Activated CD8-positive, alpha-beta T cell treated with anti-CD3 and anti-CD28 coated beads for 36 hours (primary cell): Measurements from ENCODE around the gene THOC6. TPM values are rescaled to one million over a fixed set of nuclear protein-coding genes. Genes with fewer than 3 reads are reported as not detected.
A peak's percentile ranks its signal among the peaks of the same experiment; 100 is the strongest.

Experiments used
- ATAC-seq: fragments of 200-7000 bp; cut with Tn5 transposase; one replicate; pipeline ENCODE4 v1.10.0; 2021; ENCODE audit warnings: mild to moderate bottlenecking, moderate library complexity
- CTCF ChIA-PET: fragments of 350-600 bp; sonication (Branson Sonifier 250); formaldehyde crosslinking; loops from one replicate; lab custom pipeline; 2021; ENCODE audit warnings: antibody characterized with exemption; lab: Charles Lee
- POLR2A ChIA-PET: fragments of 350-600 bp; sonication (Branson Sonifier 250); formaldehyde crosslinking; loops from one replicate; lab custom pipeline; 2021; ENCODE audit warnings: antibody characterized with exemption; lab: Charles Lee
- DNase-seq: peaks from one replicate; pipeline ENCODE4 v3.0.0-alpha.2; 2020
- H3K27ac Mint-ChIP-seq: one replicate; pipeline ENCODE4 v1.8.0; 2021; ENCODE audit warnings: mild to moderate bottlenecking, mixed read lengths
- H3K27me3 Mint-ChIP-seq: one replicate; pipeline ENCODE4 v1.8.0; 2021; ENCODE audit warnings: mixed read lengths
- H3K36me3 Mint-ChIP-seq: one replicate; pipeline ENCODE4 v1.8.0; 2021; ENCODE audit warnings: low read depth, mixed read lengths
- H3K4me1 Mint-ChIP-seq: one replicate; pipeline ENCODE4 v1.8.0; 2021; ENCODE audit warnings: low read depth, mixed read lengths
- H3K4me3 Mint-ChIP-seq: one replicate; pipeline ENCODE4 v1.8.0; 2021; ENCODE audit warnings: mild to moderate bottlenecking, moderate library complexity, mixed read lengths
- H3K9me3 Mint-ChIP-seq: one replicate; pipeline ENCODE4 v1.8.0; 2021; ENCODE audit warnings: mixed read lengths
- CTCF ChIP-seq: fragments of 200-600 bp; IDR thresholded peaks from one replicate; pipeline ENCODE4 v1.8.0; 2022; ENCODE audit warnings: antibody characterized with exemption, mild to moderate bottlenecking
- intact Hi-C: fragments of 100-400 bp; cut with micrococcal nuclease; formaldehyde crosslinking; loops from one replicate; pipeline ENCODE4 v1.10.0; 2022
- total RNA-seq, 2 experiments: library from RNA; stranded (reverse); gene quantifications; one replicate each; pipeline ENCODE4 v1.2.3, GENCODE V29; 2021

Gene THOC6
- total RNA-seq, 2 experiments from 2014 or later = 55.4 to 56.6 TPM

GRCh38 chr16:3036726-3037315, 13.0 kb downstream of the THOC6 start, which contains the start of gene BICDL2:
Gene BICDL2, minus strand, starts transcription at chr16:3036944. Its CDS starts 1,448 bp downstream, at chr16:3035496.
- ChIA-PET CTCF (interaction anchor here (0.9 to 1.1 kb wide), 2 partner anchors 9 to 22 kb away, joined by 3 to 7 read pairs; no protein-coding TSS in a partner anchor), POLR2A (no interaction called here)
- Mint-ChIP-seq H3K4me1 (peaks cover 11% of the 10 kb centered on the region), H3K4me3 (no peak within 1 kb of the TSS), H3K27me3 (peaks cover 69% of the 10 kb centered on the region), H3K27ac (no peak within 1 kb of the TSS), H3K36me3 (no peaks in the 10 kb centered on the region), H3K9me3 (no peaks in the 10 kb centered on the region)
- no peak for TF ChIP-seq CTCF
- intact Hi-C loops = no loop called here
- no peak for ATAC-seq
- no peak for DNase-seq

GRCh38 chr16:3038256-3038655, 14.4 kb downstream of the THOC6 start:
- no peak for ATAC-seq
- Mint-ChIP-seq H3K27me3 (peaks cover 65% of the 10 kb centered on the region), H3K36me3 (no peaks in the 10 kb centered on the region), H3K4me1 (peaks cover 8% of the 10 kb centered on the region), H3K27ac (no peak overlapping the region), H3K4me3 (no peak overlapping the region), H3K9me3 (no peaks in the 10 kb centered on the region)
- TF ChIP-seq CTCF = no peak
- ChIA-PET CTCF (interaction anchor here (1.3 to 2.0 kb wide), 4 partner anchors 10 to 92 kb away, joined by 4 to 19 read pairs (median 6); no protein-coding TSS in a partner anchor), POLR2A (interaction anchor here (1.2 to 1.8 kb wide), 4 partner anchors 8 to 20 kb away, joined by 4 to 6 read pairs (median 5); no protein-coding TSS in a partner anchor)
- intact Hi-C loops = no loop called here
- no peak for DNase-seq

GRCh38 chr16:3038896-3039295, 15.1 kb downstream of the THOC6 start:
- ChIA-PET CTCF (interaction anchor here (1.3 to 2.0 kb wide), 4 partner anchors 11 to 91 kb away, joined by 4 to 19 read pairs (median 6); no protein-coding TSS in a partner anchor), POLR2A (interaction anchor here (1.2 to 1.8 kb wide), 5 partner anchors 9 to 19 kb away, joined by 3 to 6 read pairs (median 5); no protein-coding TSS in a partner anchor)
- Mint-ChIP-seq H3K4me1 (peaks cover 8% of the 10 kb centered on the region), H3K4me3 (no peak overlapping the region), H3K27ac (no peak overlapping the region), H3K9me3 (no peaks in the 10 kb centered on the region), H3K36me3 (no peaks in the 10 kb centered on the region), H3K27me3 (peaks cover 64% of the 10 kb centered on the region)
- intact Hi-C loops = no loop called here
- ATAC-seq (no peak), DNase-seq (no peak)
- no peak for TF ChIP-seq CTCF

GRCh38 chr16:3042376-3042775, 18.5 kb downstream of the THOC6 start:
- H3K9me3 Mint-ChIP-seq = no peaks in the 10 kb centered on the region
- no peak overlapping the region for H3K4me3 Mint-ChIP-seq
- TF ChIP-seq CTCF = no peak
- ChIA-PET POLR2A (interaction anchor here (1.3 to 1.4 kb wide), 2 partner anchors 10 to 13 kb away, joined by 4 read pairs; no protein-coding TSS in a partner anchor), CTCF (interaction anchor here (1.3 to 4.5 kb wide), 5 partner anchors 9 to 87 kb away, joined by 5 to 64 read pairs (median 18); no protein-coding TSS in a partner anchor)
- DNase-seq (no peak), ATAC-seq (no peak)
- H3K27me3 Mint-ChIP-seq = peaks cover 57% of the 10 kb centered on the region
- intact Hi-C loops = no loop called here
- peaks cover 8% of the 10 kb centered on the region for H3K4me1 Mint-ChIP-seq
- no peak overlapping the region for H3K27ac Mint-ChIP-seq
- H3K36me3 Mint-ChIP-seq = no peaks in the 10 kb centered on the region

GRCh38 chr16:3044708-3045107, 20.9 kb downstream of the THOC6 start:
- Mint-ChIP-seq H3K27me3 (peaks cover 42% of the 10 kb centered on the region), H3K4me3 (peak overlapping the region; percentile 69), H3K36me3 (no peaks in the 10 kb centered on the region), H3K9me3 (no peaks in the 10 kb centered on the region), H3K4me1 (peaks cover 15% of the 10 kb centered on the region), H3K27ac (no peak overlapping the region)
- intact Hi-C loops = no loop called here
- ChIA-PET CTCF (interaction anchor here (1.9 to 4.5 kb wide), 4 partner anchors 12 to 84 kb away, joined by 6 to 64 read pairs (median 16); no protein-coding TSS in a partner anchor), POLR2A (interaction anchor here (0.6 kb wide), 1 partner anchor 274 kb away, joined by 3 read pairs; no protein-coding TSS in a partner anchor)
- no peak for TF ChIP-seq CTCF
- no peak for DNase-seq
- ATAC-seq = no peak
